Activated naive CD8-positive, alpha-beta T cell treated with anti-CD3 and anti-CD28 coated beads, Interleukin-2, amount 50 U/mL, for 16 hours (primary cell): ENCODE data around the gene GAB3.
"Not testable (repeated sequence)": the region's sequence is repeated elsewhere in the genome, so short reads cannot be mapped to it uniquely, and the experiment has no call there.

Experiments
- DNase-seq: peaks from one replicate; pipeline ENCODE4 v3.0.0-alpha.2; 2020; ENCODE audit warnings: low read depth, low spot score

The GAB3 gene

GRCh38 chrX:154658957-154659356 lies 91.9 kb downstream of the GAB3 start:
- DNase-seq = no peak

- DNase-seq = no peak
These were observed 92.7 kb downstream of the GAB3 start for GRCh38 chrX:154658187-154658586.

GRCh38 chrX:154657226-154657805 lies 93.6 kb downstream of the GAB3 start:
- DNase-seq = no peak

- no peak for DNase-seq
These were observed 95.1 kb downstream of the GAB3 start for GRCh38 chrX:154655786-154656185.

DNA sequence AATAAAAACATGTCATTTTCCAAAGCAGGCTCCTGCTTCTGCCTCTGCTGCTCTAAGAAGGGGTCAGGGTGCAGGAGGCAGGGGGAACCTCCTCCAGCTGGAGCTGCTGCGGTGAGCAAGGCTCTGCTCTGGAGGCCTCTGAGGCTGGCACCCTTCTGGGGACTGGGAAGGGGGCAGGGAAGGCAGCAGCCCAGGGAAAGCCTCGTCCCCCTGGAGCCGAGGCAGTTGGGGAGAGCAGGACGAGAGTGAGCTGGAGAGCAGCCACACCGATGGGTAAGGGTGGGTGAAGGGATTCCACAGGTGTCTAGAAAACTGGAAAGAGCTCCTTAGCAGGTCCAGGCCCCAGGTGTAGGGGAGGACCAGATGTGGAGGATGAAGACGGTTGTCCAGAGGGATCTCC lies 95.5 kb downstream of the GAB3 start:
- DNase-seq = no peak

DNA sequence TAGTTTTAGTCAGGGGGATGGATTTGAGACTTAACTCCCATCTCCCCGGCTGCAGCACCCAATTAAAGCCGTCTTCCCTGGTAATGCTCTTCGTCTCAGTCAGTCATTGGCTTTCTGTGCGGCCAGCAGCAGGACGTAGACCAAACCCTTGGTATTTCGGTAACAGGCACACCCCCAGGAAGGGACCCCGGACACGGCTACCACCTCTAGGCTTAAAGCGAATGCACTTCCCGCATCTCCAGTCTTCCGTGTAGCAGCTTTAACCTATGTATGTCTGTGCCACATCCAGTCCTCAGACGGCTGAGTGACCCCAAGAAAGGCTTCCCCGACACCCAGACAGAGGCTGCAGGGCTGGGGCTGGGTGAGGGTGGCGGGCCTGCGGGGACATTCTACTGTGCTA lies 96.0 kb downstream of the GAB3 start:
- DNase-seq = no peak

DNA sequence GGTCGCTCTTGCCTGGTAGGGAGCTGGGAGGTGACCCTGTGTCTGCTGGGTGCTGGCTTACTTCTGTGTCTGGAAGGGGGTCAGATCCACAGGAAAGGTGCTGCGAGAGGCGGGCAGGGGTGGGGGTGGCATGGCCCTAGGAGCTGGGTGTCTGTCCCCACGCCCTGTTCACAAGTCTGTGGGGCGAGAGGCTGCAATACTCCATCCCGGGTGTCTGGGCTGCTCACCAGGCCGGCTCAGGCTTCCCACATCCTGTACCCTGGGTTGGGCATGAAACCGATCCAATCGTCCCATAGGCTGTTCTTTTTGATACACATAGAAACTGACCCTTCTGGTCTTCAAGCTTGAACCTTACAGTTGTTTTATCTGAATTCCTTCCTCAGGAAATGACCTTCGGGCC lies 96.5 kb downstream of the GAB3 start:
- DNase-seq = no peak

DNA sequence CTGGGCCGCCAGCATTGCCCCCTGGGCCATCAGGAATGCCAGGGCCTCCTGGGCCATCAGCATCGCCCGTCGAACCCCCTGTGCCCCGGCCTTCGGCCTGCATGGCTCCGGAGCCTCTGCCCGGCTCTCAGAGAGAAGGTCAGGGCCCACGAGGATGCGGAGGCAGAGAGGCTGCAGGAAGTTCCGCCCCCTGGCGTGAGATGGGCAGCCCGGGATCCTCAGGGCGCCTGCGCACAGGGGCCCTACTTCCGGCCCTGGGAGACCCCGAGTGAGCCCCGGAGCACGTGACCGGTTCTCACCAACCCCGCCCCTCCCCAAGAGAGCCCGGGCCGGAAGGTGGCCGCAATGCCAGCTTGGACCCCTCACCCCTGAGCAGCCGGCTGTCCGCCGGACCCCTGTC lies 97.5 kb downstream of the GAB3 start, which contains the start of gene CTAG2:
CTAG2 (minus strand) TSS at position 167 of the 400 bp plus-strand sequence; CDS start at position 103, 64 bp downstream.
- not testable (repeated sequence) for DNase-seq

DNA sequence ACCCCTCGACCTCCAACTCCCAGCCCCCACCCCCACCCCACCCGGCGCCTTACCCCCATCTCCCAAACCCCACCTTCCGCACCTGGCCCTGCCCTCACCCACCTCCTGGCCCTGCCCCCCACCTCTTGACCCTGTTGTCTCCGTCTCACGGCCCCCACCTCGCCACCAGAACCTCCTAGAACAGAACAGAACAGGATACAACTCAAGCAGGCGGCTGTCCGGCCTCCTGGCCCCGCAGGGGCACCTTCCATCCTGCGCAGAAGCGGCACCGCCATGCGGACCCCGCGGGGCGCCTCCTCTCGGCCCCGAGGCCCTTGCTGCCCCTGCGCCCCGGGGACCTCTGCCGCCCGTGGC lies 97.9 kb downstream of the GAB3 start:
- DNase-seq = no peak

- no peak for DNase-seq
These were observed 98.4 kb downstream of the GAB3 start for GRCh38 chrX:154652311-154653047.

- DNase-seq = no peak
These were observed 100.7 kb downstream of the GAB3 start for GRCh38 chrX:154650221-154650510.

DNA sequence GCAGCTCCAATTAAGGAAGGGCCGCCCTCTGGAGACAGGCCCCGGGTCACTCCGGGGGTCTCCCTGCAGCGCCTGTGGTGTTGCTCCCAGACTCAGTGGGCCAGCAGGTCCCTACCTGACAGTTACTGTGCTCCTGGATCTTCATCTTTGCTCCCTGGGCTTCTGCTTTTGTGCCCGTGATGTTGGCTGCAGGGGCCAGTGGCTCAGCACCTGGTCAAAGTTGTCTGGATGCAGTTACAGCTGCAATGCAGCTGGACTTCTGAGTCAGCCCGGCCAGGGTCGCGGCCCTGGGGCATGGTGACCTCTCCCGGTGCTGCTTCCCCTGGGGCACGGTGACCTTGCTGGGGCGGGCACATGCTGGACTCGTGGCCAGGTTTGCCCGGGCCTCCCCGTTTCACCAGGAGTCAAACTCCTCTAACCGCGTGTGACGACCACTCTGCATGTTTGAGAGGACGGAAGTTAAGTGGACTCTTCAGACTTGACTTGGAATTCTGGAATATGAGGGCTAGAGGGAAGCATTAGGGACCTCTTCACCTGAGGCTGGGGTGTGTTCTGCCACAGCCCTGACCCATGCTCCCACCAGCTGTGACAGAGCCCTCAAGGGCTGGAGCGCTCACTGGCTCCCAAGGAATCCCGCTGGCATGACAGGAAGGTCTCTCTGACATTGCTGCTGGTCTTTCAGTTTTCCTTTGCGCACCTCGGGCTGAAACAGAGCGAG lies 101.2 kb downstream of the GAB3 start:
- no peak for DNase-seq

GRCh38 chrX:154648931-154649330 lies 101.9 kb downstream of the GAB3 start:
- DNase-seq = no peak

DNA sequence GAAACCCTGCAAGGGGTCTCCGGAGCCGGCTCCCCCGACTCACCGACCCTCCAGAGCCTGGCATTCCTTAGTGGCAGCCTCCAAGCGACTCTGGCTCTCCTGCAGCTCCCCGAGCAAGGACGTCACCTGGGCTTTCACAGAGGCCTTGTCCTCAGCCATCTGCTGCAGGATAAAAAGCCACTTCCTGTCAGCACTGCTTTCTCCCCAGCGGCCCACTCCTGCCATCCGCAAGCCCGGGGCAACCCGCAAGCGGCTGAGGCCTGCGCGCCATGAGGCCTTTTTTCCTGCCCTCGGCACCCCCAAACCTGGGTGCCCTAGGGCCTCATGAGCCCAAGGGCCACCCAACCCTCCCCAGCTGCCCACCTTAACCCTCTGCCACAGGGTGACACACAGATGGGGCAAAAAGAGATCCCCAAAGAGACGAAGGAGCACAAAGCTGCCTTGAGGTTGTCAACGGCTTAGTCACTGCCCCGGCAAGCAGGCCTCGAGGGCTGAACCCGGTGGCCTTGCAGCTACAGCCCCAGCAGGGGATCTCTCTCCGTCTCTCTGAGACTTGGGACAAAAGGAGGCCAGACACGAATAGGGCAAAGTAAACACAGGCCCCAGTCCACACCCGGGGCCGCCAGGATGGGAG lies 105.0 kb downstream of the GAB3 start:
- DNase-seq = not testable (repeated sequence)

GRCh38 chrX:154643708-154644107 lies 107.2 kb downstream of the GAB3 start:
- not testable (repeated sequence) for DNase-seq

DNA sequence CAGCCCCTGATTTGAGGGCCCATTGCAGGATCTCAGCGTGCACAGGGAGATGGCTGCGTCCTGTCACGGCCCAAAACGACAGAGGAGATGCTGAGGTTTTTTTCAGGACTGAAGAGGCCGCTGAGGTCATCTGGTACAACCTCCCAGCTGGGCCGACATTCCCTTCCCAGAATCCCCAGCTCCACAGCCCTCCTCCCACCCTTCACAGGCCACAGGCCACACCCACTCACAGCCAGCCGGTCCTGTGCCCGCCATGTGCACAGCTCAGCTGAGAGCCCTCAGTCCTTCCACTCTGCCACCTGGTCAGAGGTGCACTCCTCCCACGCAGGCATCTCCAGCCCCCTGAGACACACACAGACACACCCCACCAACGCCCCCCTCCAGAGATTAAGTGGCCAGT lies 109.1 kb downstream of the GAB3 start:
- DNase-seq = not testable (repeated sequence)

- DNase-seq = not testable (repeated sequence)
These were observed 117.2 kb downstream of the GAB3 start for GRCh38 chrX:154633661-154634060.

DNA sequence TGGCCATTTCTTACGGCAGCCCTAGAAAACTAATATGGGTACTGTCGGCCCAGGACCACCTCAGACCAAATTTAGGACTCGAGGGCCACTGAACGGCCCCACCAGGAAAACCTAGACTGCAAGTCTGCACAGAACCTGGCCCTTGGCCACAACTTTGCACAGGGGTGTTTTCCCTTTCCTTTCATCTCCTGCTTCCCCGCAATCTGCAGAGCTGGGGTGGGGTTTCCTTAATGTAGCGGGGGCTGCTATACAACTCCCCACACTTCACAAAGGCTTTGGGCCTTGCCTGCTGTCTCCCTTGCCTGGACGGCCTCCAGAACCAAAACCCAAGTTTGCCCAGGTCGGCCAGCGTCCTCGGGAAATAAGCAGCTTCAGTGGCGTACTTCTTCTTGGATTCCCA lies 119.9 kb downstream of the GAB3 start:
- not testable (repeated sequence) for DNase-seq

DNA sequence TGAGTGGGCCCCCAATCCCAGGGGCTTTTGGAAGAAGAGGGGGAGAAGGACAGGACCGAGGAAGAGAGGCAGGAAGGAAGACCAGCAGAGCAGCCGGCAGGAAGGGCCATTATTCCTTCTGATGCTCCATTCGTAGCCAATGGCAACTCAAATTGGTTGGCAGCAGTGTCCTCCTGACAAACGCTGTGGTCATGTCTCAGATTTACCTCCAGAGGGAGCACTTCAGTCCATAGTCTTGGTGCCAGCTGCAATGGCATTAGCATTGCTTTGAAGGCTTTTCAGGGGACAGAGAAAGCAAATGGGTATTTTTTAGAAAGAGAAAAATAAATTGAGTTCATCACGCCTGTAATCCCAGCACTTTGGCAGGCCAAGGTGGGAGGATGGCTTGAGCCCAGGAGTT lies 121.9 kb downstream of the GAB3 start:
- not testable (repeated sequence) for DNase-seq
